GM19351 (cell line): ENCODE measurements around the gene PAFAH1B2.
"Not testable (repeated sequence)": the region's sequence is repeated elsewhere in the genome, so short reads cannot be mapped to it uniquely, and the experiment has no call there.

Source experiments
- ATAC-seq: cut with Tn5 transposase; IDR thresholded peaks from one replicate; pipeline ENCODE4 v1.9.1; 2021; ENCODE audit warnings: mild to moderate bottlenecking, moderate library complexity; ENCODE audit not compliant: unreplicated experiment

PAFAH1B2 gene, protein sequence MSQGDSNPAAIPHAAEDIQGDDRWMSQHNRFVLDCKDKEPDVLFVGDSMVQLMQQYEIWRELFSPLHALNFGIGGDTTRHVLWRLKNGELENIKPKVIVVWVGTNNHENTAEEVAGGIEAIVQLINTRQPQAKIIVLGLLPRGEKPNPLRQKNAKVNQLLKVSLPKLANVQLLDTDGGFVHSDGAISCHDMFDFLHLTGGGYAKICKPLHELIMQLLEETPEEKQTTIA

DNA sequence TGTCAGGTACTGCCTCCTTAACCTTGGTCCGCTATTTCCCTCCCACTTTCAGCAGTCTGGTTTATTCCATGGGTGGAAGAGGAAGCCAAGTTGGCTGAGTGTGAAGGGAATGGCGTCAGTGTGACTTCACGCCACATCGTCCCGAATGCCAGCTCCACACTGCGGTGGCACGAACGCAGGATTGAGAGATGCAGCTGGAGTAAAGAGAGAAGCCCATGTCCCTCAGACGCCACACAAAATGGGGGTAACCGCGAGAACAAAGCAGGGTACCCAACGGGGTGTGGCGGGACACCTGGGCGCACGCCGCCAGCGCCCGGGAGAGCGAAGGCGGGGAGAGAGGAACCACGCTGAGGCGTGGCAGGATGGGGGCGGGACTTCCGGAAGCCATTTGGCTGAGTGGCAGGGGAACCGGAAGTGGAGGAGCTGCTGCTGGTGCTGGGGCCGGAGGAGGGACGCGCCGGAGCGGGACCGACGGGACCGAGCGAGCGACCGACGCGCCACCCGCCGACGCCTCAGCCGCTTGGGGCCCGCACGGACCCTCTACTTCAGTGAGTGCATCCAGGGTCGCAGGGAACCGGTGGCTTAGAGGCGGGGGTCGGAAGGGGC, at the start of gene PAFAH1B2:
TSS of gene PAFAH1B2 (plus strand) at position 417 of the 606 bp plus-strand sequence. CDS start 8,161 bp downstream, outside the sequence.
- ATAC-seq = peak; percentile 95

DNA sequence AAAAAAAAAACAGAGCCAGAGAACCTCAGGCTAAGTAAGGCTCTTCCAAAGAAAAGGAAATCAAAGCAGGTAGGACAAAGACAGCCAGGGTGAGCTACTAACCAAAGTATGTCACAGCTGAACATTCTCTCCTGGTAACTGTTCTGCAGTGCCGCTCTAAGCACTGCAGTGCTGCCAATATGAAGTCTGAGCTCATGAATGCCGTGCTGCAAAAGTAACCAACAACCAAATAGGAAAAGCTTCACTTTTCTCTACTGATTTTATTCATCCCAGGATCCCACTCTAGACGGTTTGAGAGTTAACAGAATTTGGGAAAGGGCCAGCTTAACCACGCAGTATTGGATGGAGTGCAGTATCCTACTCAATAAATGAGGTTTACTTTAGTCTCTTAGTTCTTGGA, 49.3 kb upstream of the PAFAH1B2 start:
- no peak for ATAC-seq

DNA sequence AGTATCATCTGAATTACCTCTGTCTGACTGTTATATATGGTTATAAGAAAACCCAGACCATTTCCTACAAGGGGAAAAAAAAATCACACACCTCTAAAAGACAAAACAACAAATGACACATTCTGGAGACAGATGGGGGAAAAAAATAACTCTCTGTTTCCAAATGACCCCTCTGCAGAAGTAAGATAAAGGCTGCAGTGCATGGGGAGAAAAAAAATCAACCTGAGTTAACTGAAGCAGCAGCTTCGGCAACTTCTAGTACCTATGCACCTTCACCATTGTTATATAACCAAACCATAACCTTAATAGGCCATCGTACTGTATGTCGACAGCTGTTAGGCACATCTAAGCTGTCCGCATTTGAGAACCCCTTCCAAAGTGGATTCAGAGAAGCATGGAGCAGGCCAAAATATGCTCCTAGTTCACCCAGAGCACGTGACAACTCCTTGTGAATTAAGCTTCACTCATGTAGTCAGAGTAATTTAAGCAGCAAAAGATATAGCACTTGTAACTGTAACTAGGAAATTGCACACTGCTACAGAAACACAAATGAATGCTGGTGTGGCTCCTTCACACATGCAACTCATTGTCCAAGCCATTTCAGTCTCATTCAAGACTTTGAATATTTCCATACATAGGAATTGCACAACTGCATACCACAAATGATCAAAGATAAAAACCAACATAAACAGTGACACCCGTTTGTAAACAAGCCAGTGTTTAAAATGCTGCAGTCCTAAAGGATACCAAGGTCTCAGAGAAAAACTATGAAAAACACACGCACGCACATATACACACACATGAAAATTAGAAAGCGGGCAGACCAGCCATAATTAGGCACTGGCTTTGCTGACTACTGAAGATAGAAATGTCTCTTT, 48.6 kb upstream of the PAFAH1B2 start:
- no peak for ATAC-seq

DNA sequence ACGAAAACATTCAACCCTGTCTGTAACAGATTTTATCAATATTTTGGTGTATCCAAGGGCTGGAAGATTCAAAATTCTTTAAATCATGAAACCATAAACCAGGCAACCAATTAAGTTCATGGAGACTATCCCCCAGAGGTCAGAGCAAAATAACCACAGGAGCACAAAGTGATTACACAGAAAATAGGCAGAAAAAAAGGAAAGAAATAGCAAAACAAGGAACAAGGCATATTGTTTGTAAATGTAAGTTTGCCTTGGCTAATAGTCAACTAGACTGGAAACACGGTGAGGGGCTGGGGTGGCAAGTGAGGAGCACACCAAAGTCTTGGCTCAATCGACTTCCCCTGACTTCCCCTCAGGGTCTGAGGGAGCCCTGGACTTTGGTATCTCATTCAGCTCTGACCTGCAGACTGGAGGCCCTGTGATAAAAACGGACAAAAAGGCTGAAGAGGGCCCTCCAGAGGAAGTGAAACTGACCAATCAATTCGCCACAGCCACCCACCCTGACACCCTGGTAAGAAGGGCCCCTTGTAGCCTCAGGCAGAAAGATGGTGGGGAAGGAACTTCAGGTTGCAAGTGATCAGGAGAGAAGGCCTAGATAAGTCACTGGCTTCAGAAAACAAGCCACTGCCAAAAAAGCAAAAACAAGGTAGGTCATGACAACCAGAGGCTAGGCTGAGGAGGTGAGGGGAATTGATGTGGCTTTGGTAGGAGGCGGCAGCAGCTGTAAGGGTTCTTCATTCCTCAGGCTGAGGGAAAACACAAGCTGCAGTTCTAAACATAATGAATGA, 47.7 kb upstream of the PAFAH1B2 start:
- ATAC-seq = peak; percentile 50

DNA sequence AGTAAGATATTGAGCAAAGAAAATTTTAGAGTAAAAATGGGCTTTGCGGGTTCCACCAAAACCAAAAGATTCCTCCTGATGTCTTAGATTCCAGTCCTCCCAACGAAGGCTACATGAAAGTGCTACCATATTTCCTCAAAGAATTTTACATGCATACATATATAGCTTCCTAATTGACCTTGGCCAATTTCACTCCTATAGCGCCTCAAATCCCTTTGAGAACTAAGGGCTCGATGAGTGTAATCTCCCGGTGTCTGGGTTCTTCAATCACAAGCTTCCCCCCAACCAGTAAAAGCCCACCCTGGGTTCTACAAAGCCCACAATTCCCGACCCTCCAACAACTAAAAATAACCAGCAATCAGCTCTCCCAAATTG, 47.1 kb upstream of the PAFAH1B2 start:
- ATAC-seq = no peak

DNA sequence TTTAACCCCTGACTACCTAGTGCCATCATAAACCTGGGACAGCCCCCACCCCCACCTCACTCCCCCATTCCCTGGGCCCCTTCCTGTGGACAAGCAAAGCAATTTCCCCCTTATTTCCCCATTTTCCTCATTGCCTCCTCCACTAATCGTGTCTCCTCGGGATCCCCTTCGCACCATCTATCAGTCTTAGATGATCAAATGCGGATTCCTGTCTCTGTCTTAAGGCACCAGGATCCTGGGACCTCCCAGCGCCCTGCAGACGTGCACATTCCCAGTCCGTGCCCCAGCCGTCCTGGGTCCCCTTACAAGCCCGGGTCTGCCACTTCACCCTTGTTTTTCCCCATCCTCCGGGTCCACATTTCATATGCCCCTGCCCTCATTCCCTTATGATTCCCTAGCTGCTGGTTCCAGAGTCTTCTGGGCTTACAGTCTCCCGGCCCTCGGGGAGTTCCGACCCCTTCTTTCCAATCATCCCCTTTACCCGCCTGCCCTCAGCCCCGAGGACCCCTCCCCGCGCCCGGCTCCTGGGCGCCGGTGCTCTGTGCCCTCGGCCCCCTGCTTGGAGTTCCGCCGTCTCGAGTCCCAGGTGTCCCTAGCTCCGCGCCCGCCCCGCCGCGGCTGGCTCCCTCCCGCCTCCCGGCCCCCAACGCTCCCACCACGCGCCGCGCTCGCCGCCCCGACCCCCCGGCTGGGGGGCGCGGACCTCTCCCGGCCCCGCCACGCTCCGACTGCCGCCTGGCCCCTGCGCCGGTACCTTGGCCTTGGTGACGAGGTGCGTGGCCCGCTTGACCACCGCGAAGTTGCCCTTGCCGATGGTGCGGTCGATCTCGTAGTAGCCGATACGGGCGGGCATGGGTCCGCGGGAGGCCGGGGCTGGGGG, 46.5 kb upstream of the PAFAH1B2 start:
- peak; percentile 21 for ATAC-seq

DNA sequence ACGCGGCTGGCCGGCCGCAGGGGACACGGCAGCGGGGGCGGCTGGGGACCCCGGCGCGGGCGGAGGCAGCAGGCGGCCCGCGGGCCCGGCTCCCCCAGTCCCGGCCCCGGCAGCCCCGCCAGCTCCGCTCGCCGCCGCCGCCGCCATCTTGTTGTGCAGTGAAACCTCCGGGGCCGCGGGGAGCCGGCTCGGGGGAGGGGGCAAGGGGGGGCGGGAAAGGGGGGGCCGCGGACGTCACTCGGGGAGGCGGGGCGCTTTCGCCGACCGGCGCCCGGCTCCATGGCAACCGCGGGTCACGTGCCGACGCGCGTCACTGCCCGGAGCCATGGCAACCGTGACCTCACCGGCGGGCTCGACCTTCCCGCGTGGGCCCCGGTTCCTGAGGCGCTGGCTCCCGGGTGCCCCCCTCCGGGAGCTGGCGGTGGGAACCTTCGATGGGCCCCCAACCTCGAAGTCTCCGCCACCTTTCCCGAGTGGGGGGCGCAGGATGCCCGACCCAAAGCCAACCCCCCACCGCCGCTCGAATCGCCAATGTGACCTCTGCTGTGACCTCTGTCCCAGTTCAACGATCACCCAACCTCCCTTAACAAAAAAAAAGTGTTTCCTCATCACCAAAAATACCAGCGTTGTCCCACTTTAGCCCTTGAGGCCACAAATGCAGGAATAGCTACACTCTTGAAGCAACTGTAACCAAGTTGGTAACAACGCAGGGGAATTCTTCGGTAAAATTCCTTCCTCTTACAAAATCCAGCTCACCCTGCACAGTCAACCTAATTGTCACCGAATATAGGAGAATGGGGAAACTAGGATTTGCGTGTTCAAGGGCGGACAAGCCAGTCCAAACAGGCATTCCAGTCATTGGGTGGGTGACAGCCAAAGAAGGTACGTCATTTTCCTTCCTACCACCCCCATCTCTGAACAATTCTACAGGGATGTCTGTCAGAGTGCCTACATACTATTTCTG, 45.5 kb upstream of the PAFAH1B2 start, which contains the start of gene SIK3:
TSS of gene SIK3 (minus strand) at position 160 of the 964 bp plus-strand sequence. CDS start at position 147, 13 bp downstream.
- ATAC-seq = peak; percentile 74

DNA sequence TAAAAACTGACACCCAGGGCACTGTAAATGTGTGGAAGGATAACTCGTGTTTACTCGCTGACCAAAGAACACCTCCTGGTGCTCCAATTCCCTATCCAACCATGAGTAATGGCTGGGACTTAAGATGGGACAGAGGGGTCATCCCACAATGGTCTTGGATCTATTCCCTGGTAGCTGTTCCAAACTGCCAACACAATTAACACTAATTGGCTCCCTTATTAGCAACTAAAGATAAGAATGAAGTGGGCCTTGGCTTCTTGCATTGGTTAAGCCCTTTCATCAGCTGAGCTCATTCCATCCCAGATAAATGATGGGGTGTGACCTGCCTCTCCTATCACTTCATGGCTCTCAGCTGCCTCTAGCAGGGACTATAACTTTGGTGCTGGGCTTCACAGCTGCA, 44.4 kb upstream of the PAFAH1B2 start:
- ATAC-seq = no peak

DNA sequence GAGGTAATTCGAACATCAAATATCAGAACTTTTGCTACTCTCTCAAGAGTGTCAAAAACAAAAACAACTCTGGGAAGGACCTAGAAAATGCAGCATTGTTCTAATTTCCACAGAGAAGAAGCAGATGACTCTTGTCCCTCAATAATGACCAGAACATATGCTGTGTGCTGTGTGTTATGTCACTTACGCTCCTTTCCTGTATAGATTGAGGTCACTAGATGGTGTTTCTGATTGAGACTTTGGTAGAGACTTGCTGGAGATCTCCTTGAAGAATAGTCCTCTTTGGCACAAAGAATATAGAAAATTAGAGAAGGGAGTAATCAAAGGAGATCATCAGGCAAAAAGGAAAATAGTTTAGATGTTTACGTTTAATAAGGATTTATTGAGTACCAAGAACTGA, 43.5 kb upstream of the PAFAH1B2 start:
- ATAC-seq = no peak

DNA sequence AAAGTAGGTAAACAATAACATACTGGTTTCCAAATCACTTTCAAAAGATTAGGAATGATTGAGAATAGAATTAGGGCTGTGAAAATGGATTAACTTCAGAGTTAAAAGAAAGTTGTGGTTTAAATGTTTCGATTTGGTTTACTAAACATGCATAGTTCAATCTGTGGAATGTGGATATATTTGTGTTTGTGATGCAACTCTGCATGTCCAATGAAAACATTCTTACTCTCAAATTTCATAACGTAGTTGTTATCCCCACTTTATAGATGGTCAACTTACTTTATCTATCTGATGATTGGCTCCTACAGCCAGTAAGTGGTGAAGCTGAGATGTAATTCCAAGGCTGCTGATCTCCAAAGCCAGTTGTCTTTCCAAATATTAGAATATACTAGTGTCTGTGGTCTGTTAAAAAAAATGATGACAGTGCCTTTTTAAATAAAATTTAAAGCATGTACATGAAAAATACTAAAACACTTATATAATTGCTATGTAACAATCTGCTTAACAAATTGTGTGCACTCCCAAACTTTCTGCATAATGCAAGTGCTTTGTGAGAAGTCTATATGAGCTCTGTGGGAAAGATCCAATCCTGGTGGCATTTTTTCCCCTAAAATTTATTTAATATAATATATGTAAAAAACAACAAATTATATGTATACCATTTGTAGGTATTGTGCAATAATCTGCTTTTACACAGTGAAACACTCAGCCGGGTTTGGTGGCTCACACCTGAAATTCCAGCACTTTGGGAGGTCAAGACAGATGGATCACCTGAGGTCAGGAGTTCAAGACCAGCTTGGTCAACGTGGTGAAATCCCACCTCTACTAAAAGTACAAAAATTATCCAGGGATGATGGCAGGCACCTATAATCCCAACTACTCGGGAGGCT, 36.1 kb upstream of the PAFAH1B2 start:
- ATAC-seq = no peak

DNA sequence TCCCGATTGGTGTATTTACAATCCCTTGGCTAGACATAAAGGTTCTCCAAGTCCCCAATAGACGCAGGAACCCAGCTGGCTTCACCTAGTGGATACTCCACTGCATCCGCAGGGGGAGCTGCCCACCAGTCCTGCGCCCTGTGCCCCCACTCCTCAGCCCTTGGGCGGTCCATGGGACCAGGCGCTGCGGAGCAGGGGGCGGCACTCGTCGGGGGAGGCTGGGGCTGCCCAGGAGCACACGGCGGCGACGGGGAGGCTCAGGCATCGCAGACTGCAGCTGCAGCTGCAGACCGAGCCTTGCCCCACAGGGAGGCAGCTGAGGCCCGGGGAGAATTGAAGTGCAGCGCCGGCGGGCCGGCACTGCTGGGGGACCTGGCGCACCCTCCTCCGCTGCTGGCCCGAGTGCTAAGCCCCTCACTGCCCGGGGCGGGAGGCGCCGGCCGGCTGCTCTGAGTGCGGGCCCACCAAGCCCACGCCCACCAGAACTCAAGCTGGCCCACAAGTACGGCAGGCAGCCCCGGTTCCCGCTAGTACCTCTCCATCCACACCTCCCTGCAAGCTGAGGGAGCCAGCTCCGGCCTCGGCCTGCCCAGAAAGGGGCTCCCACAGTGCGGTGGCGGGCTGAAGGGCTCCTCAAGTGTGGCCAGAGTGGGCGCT, 33.7 kb upstream of the PAFAH1B2 start:
- ATAC-seq = no peak

DNA sequence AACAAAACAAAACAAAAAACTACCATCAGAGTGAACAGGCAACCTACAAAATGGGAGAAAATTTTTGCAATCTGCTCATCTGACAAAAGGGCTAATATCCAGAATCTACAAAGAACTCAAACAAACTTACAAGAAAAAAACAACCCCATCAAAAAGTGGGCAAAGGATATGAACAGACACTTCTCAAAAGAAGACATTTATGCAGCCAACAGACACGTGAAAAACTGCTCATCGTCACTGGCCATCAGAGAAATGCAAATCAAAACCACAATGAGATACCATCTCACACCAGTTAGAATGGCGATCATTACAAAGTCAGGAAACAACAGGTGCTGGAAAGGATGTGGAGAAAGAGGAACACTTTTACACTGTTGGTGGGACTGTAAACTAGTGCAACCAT, 31.6 kb upstream of the PAFAH1B2 start:
- ATAC-seq = not testable (repeated sequence)

DNA sequence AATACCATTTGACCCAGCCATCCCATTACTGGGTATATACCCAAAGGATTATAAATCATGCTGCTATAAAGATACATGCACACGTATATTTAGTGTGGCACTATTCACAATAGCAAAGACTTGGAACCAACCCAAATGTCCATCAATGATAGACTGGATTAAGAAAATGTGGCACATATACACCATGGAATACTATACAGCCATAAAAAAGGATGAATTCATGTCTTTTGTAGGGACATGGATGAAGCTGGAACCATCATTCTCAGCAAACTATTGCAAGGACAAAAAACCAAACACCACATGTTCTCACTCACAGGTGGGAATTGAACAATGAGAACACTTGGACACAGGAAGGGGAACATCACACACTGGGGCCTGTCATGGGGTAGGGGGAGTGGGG, 31.1 kb upstream of the PAFAH1B2 start:
- not testable (repeated sequence) for ATAC-seq

DNA sequence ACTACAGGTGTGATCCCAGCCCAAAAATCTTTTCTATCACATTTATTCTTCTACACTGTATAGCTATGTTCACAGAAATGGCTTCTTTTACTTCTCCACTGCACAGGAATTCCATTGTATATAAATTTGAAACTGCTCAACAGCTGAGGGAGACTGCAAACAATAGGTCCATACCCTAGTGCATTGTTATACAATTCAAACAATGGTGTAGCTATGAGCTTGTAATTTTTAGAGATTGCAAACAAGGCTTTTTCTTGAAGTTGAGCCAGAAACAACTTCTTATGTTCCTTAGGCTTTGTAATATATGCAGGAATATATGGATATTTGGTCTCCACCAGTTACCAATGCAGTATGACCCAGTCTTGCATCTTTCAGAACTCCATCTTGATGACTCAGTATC, 26.4 kb upstream of the PAFAH1B2 start:
- ATAC-seq = no peak

DNA sequence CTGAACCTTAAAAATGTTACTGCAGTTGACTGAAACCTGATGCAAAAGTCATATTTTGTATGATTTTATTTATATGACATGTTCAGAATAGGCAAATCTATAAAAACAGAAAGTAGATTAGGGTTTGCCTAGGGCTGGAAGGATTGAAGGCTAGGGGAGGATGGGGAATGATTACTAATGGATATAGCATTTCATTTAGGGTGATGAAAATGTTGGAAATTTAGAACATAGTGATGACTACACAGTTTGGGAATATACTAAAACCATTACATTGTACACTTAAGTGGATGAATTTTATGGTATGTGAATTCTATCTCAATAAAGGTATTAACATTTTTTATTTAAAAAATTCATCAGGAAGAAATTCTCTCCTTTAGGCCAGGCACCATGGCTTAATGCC, 22.9 kb upstream of the PAFAH1B2 start:
- no peak for ATAC-seq

DNA sequence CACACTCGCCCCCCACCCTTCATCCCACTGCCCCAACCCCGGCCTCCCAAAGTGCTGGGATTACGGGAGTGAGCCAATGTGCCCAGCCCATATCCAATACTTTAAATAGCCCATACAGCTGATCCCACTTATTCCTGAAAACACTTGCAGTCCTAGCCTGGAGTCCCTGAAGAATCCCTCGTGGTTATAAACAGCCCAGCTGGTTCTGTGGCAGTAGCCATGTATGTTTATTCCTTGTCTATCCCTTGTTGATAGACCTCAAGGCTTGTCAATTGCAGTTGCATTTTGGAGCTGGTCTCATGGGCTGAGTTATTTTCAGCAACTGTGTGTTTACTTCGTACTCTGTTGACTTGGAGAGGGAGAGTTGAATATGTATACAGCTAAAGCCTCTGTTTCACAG, 21.5 kb upstream of the PAFAH1B2 start:
- no peak for ATAC-seq

DNA sequence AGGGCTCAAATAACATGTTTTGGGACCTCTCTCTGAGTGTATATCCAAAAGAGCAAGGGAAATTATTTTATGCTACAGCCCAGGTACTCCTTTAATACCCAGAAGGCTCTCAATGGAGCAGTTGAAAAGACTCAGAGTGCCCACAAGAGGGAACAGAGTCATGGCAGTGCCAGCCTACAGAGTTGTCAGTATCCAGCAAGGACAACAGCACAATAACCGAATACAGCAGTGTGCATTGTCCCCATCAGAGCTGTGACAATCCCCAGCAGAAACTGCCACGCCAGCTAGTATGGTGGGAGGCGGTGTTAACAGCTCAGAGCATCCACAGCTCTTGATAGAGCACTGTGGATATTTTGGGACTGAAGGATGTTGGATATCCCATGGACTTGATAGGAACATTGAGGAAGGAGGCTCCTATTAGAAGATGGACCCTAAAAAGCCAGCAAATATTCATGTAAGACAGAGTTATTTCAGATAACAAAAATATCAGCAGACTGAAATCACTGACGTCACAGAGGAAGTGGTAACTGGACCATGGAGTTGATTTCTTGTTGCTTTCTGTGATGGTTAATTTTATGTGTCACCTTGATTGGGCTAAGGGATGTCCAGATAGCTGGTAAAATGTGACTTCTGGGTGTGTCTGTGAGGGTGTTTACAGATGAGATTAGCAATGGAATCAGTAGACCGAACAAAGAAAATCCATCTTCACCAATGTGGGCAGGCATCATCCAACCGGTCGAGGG, 17.7 kb upstream of the PAFAH1B2 start:
- ATAC-seq = no peak
